Smooth muscle cell (in vitro differentiated cells): ENCODE results near the gene ATG14. TPM values are rescaled to one million over a fixed set of nuclear protein-coding genes. Genes with fewer than 3 reads are reported as not detected.
"Not testable (repeated sequence)": the region's sequence is repeated elsewhere in the genome, so short reads cannot be mapped to it uniquely, and the experiment has no call there.

ENCODE experiments used
- DNase-seq: peaks from one replicate; lab custom pipeline; 2025; ENCODE audit not compliant: unreplicated experiment; lab: John Stamatoyannopoulos, UW
- H2AFZ ChIP-seq: fragments of 200-600 bp; sonication (generic); 2 replicates; pipeline ENCODE4 v1.6.0; 2016; ENCODE audit warnings: antibody characterized with exemption, low read depth, mild to moderate bottlenecking
- H3F3A ChIP-seq: fragments of 200-600 bp; sonication (generic); 2 replicates; pipeline ENCODE4 v1.6.0; 2017; ENCODE audit warnings: antibody characterized with exemption, low read depth
- H3K27ac ChIP-seq: fragments of 200-600 bp; sonication (generic); 2 replicates; pipeline ENCODE4 v1.5.1; 2016; ENCODE audit warnings: low read depth, mild to moderate bottlenecking
- H3K27me3 ChIP-seq: fragments of 200-600 bp; sonication (generic); 2 replicates; pipeline ENCODE4 v1.6.1; 2016; ENCODE audit warnings: low read depth, mild to moderate bottlenecking
- H3K36me3 ChIP-seq: fragments of 200-600 bp; sonication (generic); 2 replicates; pipeline ENCODE4 v1.5.1; 2016; ENCODE audit warnings: low read depth
- H3K4me1 ChIP-seq: fragments of 200-600 bp; sonication (generic); 2 replicates; pipeline ENCODE4 v1.5.1; 2016; ENCODE audit warnings: low read depth
- H3K4me2 ChIP-seq: fragments of 200-600 bp; sonication (generic); 2 replicates; pipeline ENCODE4 v1.6.0; 2016; ENCODE audit warnings: mild to moderate bottlenecking
- H3K4me3 ChIP-seq: fragments of 200-600 bp; sonication (generic); 2 replicates; pipeline ENCODE4 v1.5.1; 2016; ENCODE audit warnings: mild to moderate bottlenecking
- H3K79me2 ChIP-seq: fragments of 200-600 bp; sonication (generic); 2 replicates; pipeline ENCODE4 v1.6.0; 2016; ENCODE audit warnings: low read depth, mild to moderate bottlenecking
- H3K9ac ChIP-seq: fragments of 200-600 bp; sonication (generic); 2 replicates; pipeline ENCODE4 v1.6.0; 2016; ENCODE audit warnings: low read depth
- H3K9me3 ChIP-seq: fragments of 200-600 bp; sonication (generic); replicated peaks from 2 replicates; pipeline ENCODE4 v1.5.1; 2016; ENCODE audit warnings: low read depth
- H4K20me1 ChIP-seq: fragments of 200-600 bp; sonication (generic); 2 replicates; pipeline ENCODE4 v1.6.0; 2016; ENCODE audit warnings: low read depth
- CTCF ChIP-seq: fragments of 200-600 bp; sonication (generic); IDR thresholded peaks from 2 replicates; pipeline ENCODE4 v1.5.1; 2017; ENCODE audit warnings: borderline replicate concordance, mild to moderate bottlenecking, antibody characterized with exemption; ENCODE audit not compliant: insufficient read depth, poor library complexity, severe bottlenecking
- WGBS: methylation state at CpG from one replicate; pipeline ENCODE4 v1.1.7; 2016; ENCODE audit warnings: low lambda C conversion rate; 5-methylcytosine and 5-hydroxymethylcytosine counted together
- polyA plus RNA-seq: library from polyadenylated mRNA; unstranded; fragments of >200 nt; fragmentation: Nextera tagmentation; extraction: Ambion mirVana; gene quantifications from 2 replicates; pipeline ENCODE4 v1.2.1, GENCODE V29; 2016
- total RNA-seq: library from RNA; depleted of rRNA; stranded (reverse); fragments of >200 nt; gene quantifications from 2 replicates; pipeline ENCODE4 v1.2.3, GENCODE V29; 2014

ATG14 gene
- total and polyA plus RNA-seq, 2 experiments from 2014 or later: 3.2 to 11.6 TPM

GRCh38 chr14:55349565-55349964, 62.1 kb downstream of the ATG14 start:
- no peak overlapping the region for H3K27ac ChIP-seq
- H3K79me2 ChIP-seq: peaks cover 34% of the 10 kb centered on the region
- H3K4me1 ChIP-seq: peaks cover 3% of the 10 kb centered on the region

GRCh38 chr14:55348766-55349453, 62.7 kb downstream of the ATG14 start:
- Histone ChIP-seq H3K36me3 (no peaks in the 10 kb centered on the region), H3K4me1 (no peaks in the 10 kb centered on the region), H3K9ac (no peak overlapping the region), H3K4me2 (no peak overlapping the region), H4K20me1 (peaks cover 89% of the 10 kb centered on the region), H3K27ac (no peak overlapping the region), H3K27me3 (no peaks in the 10 kb centered on the region), H3F3A (no peaks in the 10 kb centered on the region), H3K4me3 (no peak overlapping the region), H3K79me2 (peaks cover 37% of the 10 kb centered on the region), H3K9me3 (no peaks in the 10 kb centered on the region), H2AFZ (no peak overlapping the region)
- no peak for DNase-seq
- no peak for TF ChIP-seq CTCF
- WGBS: 65% methylated on average over 4 of the region's 4 CpGs

More at GRCh38 chr14:55349565-55349964, 62.1 kb downstream of the ATG14 start:
- no peaks in the 10 kb centered on the region for H3F3A ChIP-seq
- 64% methylated on average over 12 of the region's 12 CpGs for WGBS
- H2AFZ ChIP-seq: no peak overlapping the region
- H3K4me2 ChIP-seq: no peak overlapping the region
- no peak for TF ChIP-seq CTCF
- no peak for DNase-seq
- H3K9ac ChIP-seq: no peak overlapping the region
- no peak overlapping the region for H3K4me3 ChIP-seq
- H3K9me3 ChIP-seq: no peaks in the 10 kb centered on the region
- no peaks in the 10 kb centered on the region for H3K27me3 ChIP-seq
- peaks cover 89% of the 10 kb centered on the region for H4K20me1 ChIP-seq
- H3K36me3 ChIP-seq: no peaks in the 10 kb centered on the region

GRCh38 chr14:55347748-55348147, 63.9 kb downstream of the ATG14 start:
- TF ChIP-seq CTCF: no peak
- H3K79me2 ChIP-seq: peaks cover 49% of the 10 kb centered on the region
- H3K27ac ChIP-seq: no peak overlapping the region
- H3K9me3 ChIP-seq: no peaks in the 10 kb centered on the region
- no peak overlapping the region for H3K9ac ChIP-seq
- no peak overlapping the region for H3K4me2 ChIP-seq
- no peaks in the 10 kb centered on the region for H3K36me3 ChIP-seq
- H3K4me1 ChIP-seq: no peaks in the 10 kb centered on the region
- no peak overlapping the region for H3K4me3 ChIP-seq
- DNase-seq: no peak
- no peak overlapping the region for H2AFZ ChIP-seq
- H4K20me1 ChIP-seq: peaks cover 94% of the 10 kb centered on the region
- WGBS: 92% methylated on average over 3 of the region's 3 CpGs
- no peaks in the 10 kb centered on the region for H3K27me3 ChIP-seq
- H3F3A ChIP-seq: no peaks in the 10 kb centered on the region

GRCh38 chr14:55347040-55347439, 64.6 kb downstream of the ATG14 start:
- Histone ChIP-seq H3F3A (no peaks in the 10 kb centered on the region), H3K27ac (no peak overlapping the region), H4K20me1 (peaks cover 94% of the 10 kb centered on the region), H2AFZ (no peak overlapping the region), H3K79me2 (peaks cover 54% of the 10 kb centered on the region), H3K36me3 (no peaks in the 10 kb centered on the region), H3K9ac (no peak overlapping the region), H3K27me3 (no peaks in the 10 kb centered on the region), H3K4me1 (no peaks in the 10 kb centered on the region), H3K4me3 (no peak overlapping the region), H3K4me2 (no peak overlapping the region), H3K9me3 (no peaks in the 10 kb centered on the region)
- no peak for TF ChIP-seq CTCF
- no peak for DNase-seq
- 97% methylated on average over 1 of the region's 1 CpG for WGBS

GRCh38 chr14:55344582-55345163, 67.0 kb downstream of the ATG14 start:
- peaks cover 71% of the 10 kb centered on the region for H3K79me2 ChIP-seq
- H3K4me3 ChIP-seq, H3K9me3 ChIP-seq, H3K9ac ChIP-seq, DNase-seq, H3K27ac ChIP-seq, H2AFZ ChIP-seq, H3K4me1 ChIP-seq, H3K4me2 ChIP-seq, H3F3A ChIP-seq, H3K36me3 ChIP-seq, H3K27me3 ChIP-seq: not testable (repeated sequence)
- H4K20me1 ChIP-seq: peaks cover 98% of the 10 kb centered on the region
- 89% methylated on average over 6 of the region's 6 CpGs for WGBS
